Measurements from ENCODE around the gene SLC22A23.

DNA sequence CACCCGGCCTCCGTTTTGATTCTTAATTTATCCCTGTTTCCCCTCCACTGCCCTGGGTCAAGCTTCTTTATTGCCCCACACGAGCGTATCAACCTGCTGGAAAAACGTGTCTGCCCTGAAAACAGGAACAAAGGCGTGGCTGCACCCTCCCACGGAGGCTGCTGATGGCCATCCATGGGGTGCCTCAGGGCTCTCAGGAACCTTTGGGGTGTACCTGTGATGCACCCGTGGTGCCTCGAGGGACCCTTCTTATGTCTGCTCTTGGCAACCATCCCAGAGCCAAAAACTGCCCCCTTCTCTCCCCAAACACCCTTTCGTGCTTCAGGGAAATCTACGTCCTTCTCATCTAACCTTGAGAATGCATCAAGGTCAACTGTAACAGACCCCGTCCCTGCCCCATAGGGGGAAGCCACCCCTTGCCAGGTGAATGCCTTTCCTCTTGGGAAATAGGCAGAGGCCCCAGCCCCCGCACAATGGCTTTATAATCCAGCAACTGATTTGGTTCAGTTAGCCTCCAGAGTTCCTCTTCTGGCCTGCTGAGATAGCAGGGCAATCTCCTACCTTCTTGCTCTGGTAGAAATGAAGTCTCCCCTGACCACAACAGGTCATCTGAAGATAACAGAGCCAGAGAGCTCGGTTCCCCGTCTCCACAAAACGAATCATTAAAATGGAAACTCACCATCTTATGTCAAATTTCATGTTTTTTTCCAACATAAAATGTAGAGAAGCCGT is 168.7 kb downstream of the SLC22A23 start:
- TF ChIP-seq, protein P1, sequence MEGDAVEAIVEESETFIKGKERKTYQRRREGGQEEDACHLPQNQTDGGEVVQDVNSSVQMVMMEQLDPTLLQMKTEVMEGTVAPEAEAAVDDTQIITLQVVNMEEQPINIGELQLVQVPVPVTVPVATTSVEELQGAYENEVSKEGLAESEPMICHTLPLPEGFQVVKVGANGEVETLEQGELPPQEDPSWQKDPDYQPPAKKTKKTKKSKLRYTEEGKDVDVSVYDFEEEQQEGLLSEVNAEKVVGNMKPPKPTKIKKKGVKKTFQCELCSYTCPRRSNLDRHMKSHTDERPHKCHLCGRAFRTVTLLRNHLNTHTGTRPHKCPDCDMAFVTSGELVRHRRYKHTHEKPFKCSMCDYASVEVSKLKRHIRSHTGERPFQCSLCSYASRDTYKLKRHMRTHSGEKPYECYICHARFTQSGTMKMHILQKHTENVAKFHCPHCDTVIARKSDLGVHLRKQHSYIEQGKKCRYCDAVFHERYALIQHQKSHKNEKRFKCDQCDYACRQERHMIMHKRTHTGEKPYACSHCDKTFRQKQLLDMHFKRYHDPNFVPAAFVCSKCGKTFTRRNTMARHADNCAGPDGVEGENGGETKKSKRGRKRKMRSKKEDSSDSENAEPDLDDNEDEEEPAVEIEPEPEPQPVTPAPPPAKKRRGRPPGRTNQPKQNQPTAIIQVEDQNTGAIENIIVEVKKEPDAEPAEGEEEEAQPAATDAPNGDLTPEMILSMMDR (conservative IDR thresholded peaks at IDR 0.05; ENCODE audit: low read length) = no peak
- TF ChIP-seq EZH2phosphoT487 (IDR thresholded peaks at IDR 0.05; ENCODE audit: borderline replicate concordance, low read depth, low read length) = no peak
